Panc1 (cell line): ENCODE measurements around the gene SELENBP1. TPM values are rescaled to one million over a fixed set of nuclear protein-coding genes. Genes with fewer than 3 reads are reported as not detected.
A peak's percentile ranks its signal among the peaks of the same experiment; 100 is the strongest.

Experiments used
- ATAC-seq: fragments of 200-7000 bp; cut with Tn5 transposase; 2 replicates; pipeline ENCODE4 v1.9.1; 2020; ENCODE audit warnings: mild to moderate bottlenecking, moderate library complexity
- BruUV-seq: library from RNA; stranded (reverse); fragments of 400-500 nt; replicated peaks from 2 replicates; lab custom pipeline; 2021; lab: Mats Ljungman, UMichigan
- CTCF ChIA-PET: fragments of 300-600 bp; sonication (Branson Sonifier 250); formaldehyde crosslinking; loops from one replicate; lab custom pipeline; 2022; ENCODE audit warnings: antibody characterized with exemption; lab: Charles Lee
- POLR2A ChIA-PET: fragments of 300-600 bp; sonication (Branson Sonifier 250); formaldehyde crosslinking; loops from one replicate; lab custom pipeline; 2022; ENCODE audit warnings: antibody characterized with exemption; lab: Charles Lee
- DNase-seq: peaks from one replicate; pipeline ENCODE4 v3.0.0-alpha.2; 2010; ENCODE audit warnings: low read depth, low spot score
- H3K27ac ChIP-seq: 2 replicates; pipeline ENCODE4 v1.5.1; 2011; ENCODE audit warnings: mild to moderate bottlenecking, low read length, inconsistent platforms
- H3K27me3 ChIP-seq: fragments of 200-500 bp; sonication (Bioruptor generic); 2 replicates; pipeline ENCODE4 v1.6.0; 2014; ENCODE audit warnings: low read length, inconsistent platforms; ENCODE audit not compliant: control insufficient read depth, insufficient read depth
- H3K36me3 ChIP-seq: fragments of 200-500 bp; sonication (Bioruptor generic); 2 replicates; pipeline ENCODE4 v1.5.1; 2014; ENCODE audit warnings: inconsistent platforms, mild to moderate bottlenecking, low read length, moderate library complexity; ENCODE audit not compliant: control insufficient read depth, insufficient read depth
- H3K4me1 ChIP-seq: 2 replicates; pipeline ENCODE4 v1.5.1; 2011; ENCODE audit warnings: inconsistent platforms, mild to moderate bottlenecking, low read length, moderate library complexity; ENCODE audit not compliant: control insufficient read depth, insufficient read depth
- H3K4me3 ChIP-seq, 2 experiments: 2 replicates each; pipeline ENCODE4 v1.5.1; 2011 to 2012; ENCODE audit warnings: low read depth in 2 of 2, low read length in 2 of 2, mild to moderate bottlenecking in 2 of 2, inconsistent platforms in 1 of 2, moderate library complexity in 1 of 2
- H3K9me3 ChIP-seq: fragments of 200-500 bp; sonication (Bioruptor generic); 2 replicates; pipeline ENCODE4 v1.5.1; 2014; ENCODE audit warnings: low read depth, mild to moderate bottlenecking, inconsistent platforms, low read length, moderate library complexity; ENCODE audit not compliant: control insufficient read depth, insufficient read depth
- POLR2AphosphoS5 ChIP-seq: IDR thresholded peaks from 2 replicates; pipeline ENCODE4 v1.6.1; 2012; ENCODE audit warnings: mild to moderate bottlenecking, low read depth, low read length, moderate library complexity
- SIN3A ChIP-seq: IDR thresholded peaks from 2 replicates; pipeline ENCODE4 v1.6.1; 2012; ENCODE audit warnings: low read depth, mild to moderate bottlenecking, low read length, moderate library complexity, borderline replicate concordance; ENCODE audit not compliant: insufficient read depth
- TCF7L2 ChIP-seq: IDR thresholded peaks from 2 replicates; pipeline ENCODE4 v1.6.1; 2011; ENCODE audit warnings: mild to moderate bottlenecking, low read depth, low read length, inconsistent platforms
- in situ Hi-C: cut with HindIII; loops from 2 replicates; pipeline ENCODE4 v1.10.0; 2016; ENCODE audit warnings: low sequenced_read_pairs, low pct_unique_long_range_greater_than_20kb
- intact Hi-C: fragments of 100-400 bp; cut with micrococcal nuclease; formaldehyde crosslinking; loops from one replicate; pipeline ENCODE4 v1.10.0; 2022; ENCODE audit not compliant: unreplicated experiment
- total RNA-seq: library from RNA; stranded (reverse); gene quantifications from one replicate; pipeline ENCODE4 v1.2.1, GENCODE V29; 2021; ENCODE audit not compliant: unreplicated experiment
- TF ChIP-seq, protein P1 (sequence below), 2 experiments: IDR thresholded peaks; 2 replicates each; pipeline ENCODE4 v1.6.1; 2011 to 2012; ENCODE audit warnings: low read depth in 2 of 2, control low read depth in 1 of 2, low read length in 1 of 2, mild to moderate bottlenecking in 1 of 2, moderate library complexity in 1 of 2; ENCODE audit not compliant: insufficient read depth in 1 of 2
- TF ChIP-seq, protein P2 (sequence below): fragments of 450-650 bp; IDR thresholded peaks from 2 replicates; pipeline ENCODE4 v1.5.1; 2017; ENCODE audit warnings: mild to moderate bottlenecking

The SELENBP1 gene
- total RNA-seq, 1 experiment from 2014 or later: 5.9 TPM

- no peaks in the 10 kb centered on the region for H3K27me3 ChIP-seq
- ATAC-seq: peak; percentile 97
- TF ChIP-seq, protein P1, sequence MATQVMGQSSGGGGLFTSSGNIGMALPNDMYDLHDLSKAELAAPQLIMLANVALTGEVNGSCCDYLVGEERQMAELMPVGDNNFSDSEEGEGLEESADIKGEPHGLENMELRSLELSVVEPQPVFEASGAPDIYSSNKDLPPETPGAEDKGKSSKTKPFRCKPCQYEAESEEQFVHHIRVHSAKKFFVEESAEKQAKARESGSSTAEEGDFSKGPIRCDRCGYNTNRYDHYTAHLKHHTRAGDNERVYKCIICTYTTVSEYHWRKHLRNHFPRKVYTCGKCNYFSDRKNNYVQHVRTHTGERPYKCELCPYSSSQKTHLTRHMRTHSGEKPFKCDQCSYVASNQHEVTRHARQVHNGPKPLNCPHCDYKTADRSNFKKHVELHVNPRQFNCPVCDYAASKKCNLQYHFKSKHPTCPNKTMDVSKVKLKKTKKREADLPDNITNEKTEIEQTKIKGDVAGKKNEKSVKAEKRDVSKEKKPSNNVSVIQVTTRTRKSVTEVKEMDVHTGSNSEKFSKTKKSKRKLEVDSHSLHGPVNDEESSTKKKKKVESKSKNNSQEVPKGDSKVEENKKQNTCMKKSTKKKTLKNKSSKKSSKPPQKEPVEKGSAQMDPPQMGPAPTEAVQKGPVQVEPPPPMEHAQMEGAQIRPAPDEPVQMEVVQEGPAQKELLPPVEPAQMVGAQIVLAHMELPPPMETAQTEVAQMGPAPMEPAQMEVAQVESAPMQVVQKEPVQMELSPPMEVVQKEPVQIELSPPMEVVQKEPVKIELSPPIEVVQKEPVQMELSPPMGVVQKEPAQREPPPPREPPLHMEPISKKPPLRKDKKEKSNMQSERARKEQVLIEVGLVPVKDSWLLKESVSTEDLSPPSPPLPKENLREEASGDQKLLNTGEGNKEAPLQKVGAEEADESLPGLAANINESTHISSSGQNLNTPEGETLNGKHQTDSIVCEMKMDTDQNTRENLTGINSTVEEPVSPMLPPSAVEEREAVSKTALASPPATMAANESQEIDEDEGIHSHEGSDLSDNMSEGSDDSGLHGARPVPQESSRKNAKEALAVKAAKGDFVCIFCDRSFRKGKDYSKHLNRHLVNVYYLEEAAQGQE (IDR thresholded peaks at IDR 0.05; ENCODE audit: insufficient read depth in 1 of 2, low read depth in 2 of 2, low read length in 1 of 2): no peak
- TF ChIP-seq, protein P2, sequence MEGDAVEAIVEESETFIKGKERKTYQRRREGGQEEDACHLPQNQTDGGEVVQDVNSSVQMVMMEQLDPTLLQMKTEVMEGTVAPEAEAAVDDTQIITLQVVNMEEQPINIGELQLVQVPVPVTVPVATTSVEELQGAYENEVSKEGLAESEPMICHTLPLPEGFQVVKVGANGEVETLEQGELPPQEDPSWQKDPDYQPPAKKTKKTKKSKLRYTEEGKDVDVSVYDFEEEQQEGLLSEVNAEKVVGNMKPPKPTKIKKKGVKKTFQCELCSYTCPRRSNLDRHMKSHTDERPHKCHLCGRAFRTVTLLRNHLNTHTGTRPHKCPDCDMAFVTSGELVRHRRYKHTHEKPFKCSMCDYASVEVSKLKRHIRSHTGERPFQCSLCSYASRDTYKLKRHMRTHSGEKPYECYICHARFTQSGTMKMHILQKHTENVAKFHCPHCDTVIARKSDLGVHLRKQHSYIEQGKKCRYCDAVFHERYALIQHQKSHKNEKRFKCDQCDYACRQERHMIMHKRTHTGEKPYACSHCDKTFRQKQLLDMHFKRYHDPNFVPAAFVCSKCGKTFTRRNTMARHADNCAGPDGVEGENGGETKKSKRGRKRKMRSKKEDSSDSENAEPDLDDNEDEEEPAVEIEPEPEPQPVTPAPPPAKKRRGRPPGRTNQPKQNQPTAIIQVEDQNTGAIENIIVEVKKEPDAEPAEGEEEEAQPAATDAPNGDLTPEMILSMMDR: no peak
- TF ChIP-seq POLR2AphosphoS5: peak; percentile 47; the same call in 1 of the 2 replicates
- TF ChIP-seq SIN3A: 0 out of 2 replicates have a peak, but pooled peaks have one; percentile 68
- POLR2A ChIA-PET: interaction anchor here (0.5 to 0.7 kb wide), 5 partner anchors 11 to 243 kb away, joined by 3 to 8 read pairs (median 3); no protein-coding TSS in a partner anchor
- in situ Hi-C loops: no loop called here
- peaks cover 5% of the 10 kb centered on the region; the same call in 1 of the 2 replicates for H3K36me3 ChIP-seq
- H3K9me3 ChIP-seq: no peaks in the 10 kb centered on the region
- CTCF ChIA-PET: interaction anchor here (0.6 to 2.2 kb wide), 6 partner anchors 13 to 432 kb away, joined by 3 to 10 read pairs (median 4); partner anchors contain the start of gene PSMB4
- intact Hi-C loops: no loop called here
- H3K4me3 ChIP-seq: peak within 1 kb of the TSS; percentile 79 to 82
- DNase-seq: peak; percentile 96
- H3K27ac ChIP-seq: peak within 1 kb of the TSS; percentile 97
- no TSS peak for BruUV-seq
- H3K4me1 ChIP-seq: peaks cover 15% of the 10 kb centered on the region
These were observed 45.1 kb downstream of the SELENBP1 start, which contains the start of gene PI4KB for GRCh38 chr1:151327223-151327902. TSS of gene PI4KB (minus strand) at chr1:151327416. CDS start at chr1:151316481, 10,935 bp downstream.

- Histone ChIP-seq H3K4me1 (peaks cover 15% of the 10 kb centered on the region), H3K9me3 (no peaks in the 10 kb centered on the region), H3K27ac (peak overlapping the region; percentile 97), H3K36me3 (peaks cover 5% of the 10 kb centered on the region; the same call in 1 of the 2 replicates), H3K4me3 (peak overlapping the region; percentile 79 to 82), H3K27me3 (no peaks in the 10 kb centered on the region)
- intact Hi-C loops: no loop called here
- BruUV-seq: no TSS peak
- ATAC-seq (peak; percentile 57), DNase-seq (no peak)
- POLR2A ChIA-PET: interaction anchor here (0.5 to 0.7 kb wide), 4 partner anchors 58 to 244 kb away, joined by 3 to 8 read pairs (median 3); no protein-coding TSS in a partner anchor
- CTCF ChIA-PET: interaction anchor here (2.2 kb wide), 1 partner anchor 14 kb away, joined by 8 read pairs; no protein-coding TSS in a partner anchor
- TF ChIP-seq, protein P2: no peak
- TF ChIP-seq POLR2AphosphoS5 (no peak), SIN3A (no peak), TCF7L2 (no peak)
- TF ChIP-seq, protein P1 (IDR thresholded peaks at IDR 0.05; ENCODE audit: insufficient read depth in 1 of 2, low read depth in 2 of 2, low read length in 1 of 2): no peak
- in situ Hi-C loops: no loop called here
These were observed 45.8 kb downstream of the SELENBP1 start for GRCh38 chr1:151326619-151327222.
